ENCODE measurements around the gene LRRC32.

GRCh38 chr11:76713499-76713898, 43.0 kb upstream of the LRRC32 start:
- TF ChIP-seq CTCF (IDR thresholded peaks at IDR 0.05): no peak
- TF ChIP-seq EP300 (IDR thresholded peaks at IDR 0.05): no peak
- no peak for TF ChIP-seq POLR2AphosphoS5 (IDR thresholded peaks at IDR 0.05)
- no peak for TF ChIP-seq POLR2A (IDR thresholded peaks at IDR 0.05; ENCODE audit: low read depth)
